Ovary (tissue), 3 donors: ENCODE data around the gene DIS3L2.

ENCODE experiments used
- CTCF ChIP-seq, 3 donors: fragments of 450-650 bp in 2 of 3; fragments of 200-600 bp in 1 of 3; IDR thresholded peaks; one replicate each; pipeline versions ENCODE4 v1.5.1 to v1.8.0; 2016 to 2022; ENCODE audit warnings: antibody characterized with exemption in 3 of 3, mild to moderate bottlenecking in 1 of 3
- EP300 ChIP-seq: sonication (generic); formaldehyde crosslinking; IDR thresholded peaks from one replicate; pipeline ENCODE4 v1.6.1; 2017; ENCODE audit warnings: antibody characterized with exemption
- POLR2A ChIP-seq: fragments of 450-650 bp; IDR thresholded peaks from one replicate; pipeline ENCODE4 v1.6.1; 2017; ENCODE audit warnings: antibody characterized with exemption, mild to moderate bottlenecking, moderate library complexity
- donor health status: DM: no; HTN: no; CAD: no.

GRCh38 chr2:232239951-232240681 lies 278.6 kb downstream of the DIS3L2 start:
- TF ChIP-seq CTCF (IDR thresholded peaks at IDR 0.05) (no peak), POLR2A (no peak), EP300 (no peak)
